Nucleus accumbens (tissue), 56 donors: ENCODE results near the gene NCL.
"Not testable (repeated sequence)": the region's sequence is repeated elsewhere in the genome, so short reads cannot be mapped to it uniquely, and the experiment has no call there.

Source experiments
- DNase-seq, 56 donors: peaks; one replicate each; lab custom pipeline; 2025; lab: John Stamatoyannopoulos, UW

NCL gene

DNA sequence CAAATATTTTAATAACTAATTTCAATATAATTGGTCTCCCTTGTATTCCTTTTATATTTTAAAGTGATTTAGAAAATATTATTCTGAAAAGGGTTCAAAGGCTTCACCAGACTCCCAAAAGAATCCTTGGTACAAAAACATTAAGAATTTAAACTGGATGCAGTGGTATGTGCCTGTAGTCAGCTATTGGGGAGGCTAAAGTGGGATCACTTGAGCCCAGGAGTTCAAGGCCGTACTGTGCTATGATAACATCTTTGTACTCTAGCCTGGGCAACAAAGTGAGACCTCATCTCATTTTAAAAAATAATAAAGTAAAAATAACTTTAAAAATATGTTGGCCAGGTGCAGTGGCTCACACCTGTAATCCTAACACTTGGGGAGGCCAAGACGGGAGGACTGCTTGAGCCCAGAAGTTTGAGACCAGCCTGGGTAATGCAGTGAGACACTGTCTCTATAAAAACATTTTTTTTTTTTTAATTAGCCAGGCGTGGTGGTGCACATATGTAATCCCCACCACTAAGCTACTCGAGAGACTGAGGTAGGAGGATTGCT is 14.7 kb downstream of the NCL start:
- no peak for DNase-seq

DNA sequence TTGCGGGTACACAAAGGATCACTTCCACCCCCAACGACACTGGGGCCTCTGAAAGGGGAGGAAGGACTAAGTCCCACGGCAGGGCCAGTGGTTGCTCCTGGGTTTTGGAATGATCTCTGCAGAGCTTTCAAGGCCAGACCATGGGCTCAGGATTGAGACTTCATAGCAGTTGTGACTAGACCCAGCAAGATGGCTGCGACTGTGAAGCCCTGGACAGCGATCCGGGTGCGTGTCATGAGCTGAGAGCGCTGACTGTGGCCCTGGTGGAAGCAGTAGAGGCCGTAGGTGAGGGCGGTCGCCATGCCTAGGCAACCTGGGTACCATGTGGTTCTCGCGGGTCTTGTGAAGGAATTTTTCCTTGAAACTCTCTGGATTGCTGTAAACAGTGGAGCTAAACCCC is 27.3 kb downstream of the NCL start:
- DNase-seq = no peak

DNA sequence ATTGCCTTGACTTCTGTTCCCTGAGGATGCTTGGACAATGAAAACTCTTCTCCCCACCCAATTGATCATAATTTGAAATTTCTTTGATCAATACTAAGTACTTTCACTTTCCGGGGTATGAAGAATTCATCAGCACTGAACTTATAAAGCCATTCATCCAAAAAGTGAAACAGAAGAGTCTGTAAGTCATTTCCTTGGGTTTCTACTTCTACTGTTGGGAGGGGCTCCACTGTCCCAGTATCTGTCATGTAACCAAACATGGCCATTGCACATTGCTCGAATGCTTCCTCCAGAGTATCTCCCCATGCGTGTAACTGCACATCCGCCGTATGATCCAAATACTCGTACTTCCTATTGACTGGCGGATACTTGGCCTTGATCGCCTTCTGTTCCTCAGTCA is 30.3 kb downstream of the NCL start:
- no peak for DNase-seq

- no peak for DNase-seq
Measured at GRCh38 chr2:231431606-231432005, 32.7 kb downstream of the NCL start.

DNA sequence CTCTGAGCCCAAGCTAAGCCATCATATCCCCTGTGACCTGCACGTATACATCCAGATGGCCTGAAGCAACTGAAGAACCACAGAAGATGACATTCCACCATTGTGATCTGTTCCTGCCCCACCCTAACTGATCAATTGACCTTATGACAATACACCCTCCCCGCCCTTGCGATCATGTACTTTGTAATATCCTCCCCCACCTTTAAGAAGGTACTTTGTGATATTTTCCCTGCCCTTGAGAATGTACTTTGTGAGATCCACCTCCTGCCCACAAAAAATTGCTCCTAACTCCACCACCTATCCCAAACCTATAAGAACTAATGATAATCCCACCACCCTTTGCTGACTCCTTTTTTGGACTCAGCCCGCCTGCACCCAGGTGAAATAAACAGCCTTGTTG is 33.8 kb downstream of the NCL start:
- not testable (repeated sequence) for DNase-seq

- DNase-seq = no peak
Measured at GRCh38 chr2:231429901-231430300, 34.4 kb downstream of the NCL start.

DNA sequence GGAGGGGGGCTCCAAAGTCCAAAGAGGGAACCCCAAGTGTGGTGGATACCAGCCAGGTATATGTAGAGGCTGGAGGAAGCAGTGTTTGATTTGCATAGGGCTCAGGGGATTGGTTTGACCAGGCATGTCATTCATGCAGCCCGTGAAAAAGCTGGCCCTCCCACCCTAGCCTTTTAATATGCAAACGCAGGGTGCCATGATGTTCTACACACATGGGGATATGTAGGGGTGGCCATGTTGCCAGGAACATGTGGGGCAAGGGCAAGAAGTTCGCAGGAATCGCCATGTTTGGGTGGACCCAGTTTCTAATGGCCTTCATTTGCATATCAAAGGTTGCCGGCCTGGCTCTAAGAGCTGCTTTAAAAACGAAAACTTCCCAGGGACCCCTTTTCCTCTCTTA is 35.1 kb downstream of the NCL start:
- DNase-seq = no peak

DNA sequence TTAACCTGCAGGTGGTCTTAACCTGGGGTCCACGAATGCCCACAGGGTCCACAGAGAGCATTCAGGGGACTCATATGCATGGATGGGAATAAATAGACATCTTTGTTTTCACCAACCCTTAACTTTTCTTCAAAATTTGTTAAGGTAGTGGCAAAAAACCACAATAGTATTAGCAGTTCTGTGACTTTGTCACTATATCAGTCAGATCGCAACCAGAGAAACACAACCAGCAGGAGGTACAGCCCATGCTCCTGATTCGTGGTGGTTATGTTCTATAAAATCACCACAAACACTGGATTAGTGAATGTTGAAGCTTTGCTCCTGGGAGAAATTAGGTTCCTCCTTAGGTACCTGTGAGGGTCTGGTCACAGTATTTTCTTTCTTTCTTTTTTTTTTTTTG is 37.2 kb downstream of the NCL start:
- DNase-seq = no peak

DNA sequence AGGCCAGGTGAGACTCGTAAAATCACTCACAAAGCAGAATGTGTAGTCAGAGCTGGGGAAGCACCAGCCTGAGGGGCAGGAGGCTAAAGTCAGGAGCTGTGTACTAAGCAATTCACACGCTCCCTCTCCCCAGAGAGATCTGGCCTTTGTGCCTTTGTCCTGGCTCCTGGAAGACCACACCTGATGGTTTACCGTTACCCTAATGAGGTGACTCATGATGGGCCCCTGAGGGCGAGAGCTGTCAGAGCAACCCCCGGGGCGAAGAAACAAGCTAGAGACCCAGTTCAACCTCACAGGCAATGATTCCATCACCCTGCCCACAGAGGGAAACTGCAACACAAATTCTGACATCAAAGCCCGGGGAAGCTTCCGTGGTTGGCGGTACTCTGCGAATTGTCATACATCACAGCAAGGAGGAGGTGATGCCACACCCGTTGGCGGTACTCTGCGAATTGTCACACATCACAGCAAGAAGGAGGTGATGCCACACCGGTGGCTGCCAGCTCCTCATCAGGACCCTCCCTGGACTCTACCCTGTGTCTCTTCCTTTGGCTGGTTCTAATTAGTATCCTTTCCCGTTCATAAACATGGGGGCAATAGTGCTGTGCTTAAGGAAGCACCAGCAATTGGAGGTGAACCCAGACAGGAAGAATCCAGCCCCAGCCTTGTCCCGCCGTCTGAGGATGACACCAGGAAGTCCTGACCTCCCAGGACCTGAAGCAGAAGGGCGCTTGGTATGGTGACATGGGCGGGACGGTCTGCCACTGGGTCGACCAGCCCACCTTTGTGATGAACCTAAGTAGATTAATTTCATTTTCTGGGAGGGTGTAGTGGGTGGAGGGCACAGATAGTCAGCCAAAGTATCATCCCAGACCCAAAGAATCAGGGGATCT is 38.2 kb downstream of the NCL start:
- no peak for DNase-seq

DNA sequence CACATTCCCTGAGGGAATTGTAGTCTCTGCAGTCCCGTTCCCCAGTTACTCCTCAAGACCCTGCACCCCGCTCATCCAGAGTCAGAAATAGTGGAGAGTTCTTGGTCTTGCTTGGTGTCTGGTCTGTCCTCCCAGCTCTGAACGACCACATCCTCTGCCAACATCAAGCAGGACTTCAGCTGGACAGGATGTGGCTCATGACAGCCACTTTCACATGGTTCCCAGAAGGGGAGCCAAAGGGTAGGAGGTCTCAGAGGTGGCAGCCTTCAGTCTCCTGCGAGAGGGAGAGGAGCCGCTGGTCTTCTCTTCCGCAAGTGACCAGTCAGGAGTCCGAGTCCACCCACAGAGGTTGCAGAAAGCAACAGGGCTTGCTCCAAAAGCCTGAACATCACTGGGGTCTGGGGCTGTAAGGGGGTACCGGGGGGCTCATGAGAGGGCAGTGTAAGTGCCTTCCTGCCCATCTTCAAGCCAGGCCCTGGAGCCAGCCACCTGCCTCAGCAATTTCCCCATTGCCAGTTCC is 38.9 kb downstream of the NCL start:
- no peak for DNase-seq

DNA sequence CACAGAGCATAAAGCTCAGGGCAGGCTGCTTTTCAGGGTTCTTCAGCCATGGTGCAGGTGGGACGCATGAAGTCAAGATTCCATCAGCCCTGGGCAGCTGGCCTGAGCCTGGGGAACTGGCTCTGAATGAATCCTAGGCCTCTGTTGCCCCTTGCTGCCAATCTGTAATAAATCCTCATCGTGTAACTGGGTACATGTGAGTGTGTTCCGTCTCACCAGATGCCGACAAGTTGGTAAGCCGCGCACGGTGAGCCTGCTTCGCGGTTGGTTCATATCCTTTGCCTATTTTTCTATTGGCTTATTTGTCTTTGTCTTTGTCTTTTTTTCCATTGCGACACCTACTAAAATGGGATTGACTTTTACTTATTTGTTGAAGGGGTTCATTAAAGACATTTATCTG is 41.1 kb downstream of the NCL start:
- no peak for DNase-seq

DNA sequence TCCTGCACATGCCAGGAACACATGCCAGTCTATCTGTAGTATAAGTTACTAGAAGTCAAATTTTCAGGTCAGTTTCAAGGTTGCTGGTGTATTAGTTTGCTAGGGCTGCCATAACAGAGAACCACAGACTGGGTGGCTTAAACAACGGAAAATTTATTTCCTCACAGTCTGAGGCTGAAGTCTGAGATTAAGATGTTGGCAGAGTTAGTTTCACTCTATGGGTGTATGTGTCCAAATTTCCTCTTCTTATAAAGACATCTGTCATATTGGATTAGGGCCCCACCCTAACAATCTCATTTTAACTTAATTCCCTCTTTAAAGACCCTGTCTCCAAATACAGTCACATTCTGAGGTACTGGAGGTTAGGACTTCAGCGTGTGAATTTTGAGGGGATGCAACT is 42.2 kb downstream of the NCL start:
- no peak for DNase-seq

- no peak for DNase-seq
Measured at GRCh38 chr2:231421051-231421580, 43.2 kb downstream of the NCL start.

DNA sequence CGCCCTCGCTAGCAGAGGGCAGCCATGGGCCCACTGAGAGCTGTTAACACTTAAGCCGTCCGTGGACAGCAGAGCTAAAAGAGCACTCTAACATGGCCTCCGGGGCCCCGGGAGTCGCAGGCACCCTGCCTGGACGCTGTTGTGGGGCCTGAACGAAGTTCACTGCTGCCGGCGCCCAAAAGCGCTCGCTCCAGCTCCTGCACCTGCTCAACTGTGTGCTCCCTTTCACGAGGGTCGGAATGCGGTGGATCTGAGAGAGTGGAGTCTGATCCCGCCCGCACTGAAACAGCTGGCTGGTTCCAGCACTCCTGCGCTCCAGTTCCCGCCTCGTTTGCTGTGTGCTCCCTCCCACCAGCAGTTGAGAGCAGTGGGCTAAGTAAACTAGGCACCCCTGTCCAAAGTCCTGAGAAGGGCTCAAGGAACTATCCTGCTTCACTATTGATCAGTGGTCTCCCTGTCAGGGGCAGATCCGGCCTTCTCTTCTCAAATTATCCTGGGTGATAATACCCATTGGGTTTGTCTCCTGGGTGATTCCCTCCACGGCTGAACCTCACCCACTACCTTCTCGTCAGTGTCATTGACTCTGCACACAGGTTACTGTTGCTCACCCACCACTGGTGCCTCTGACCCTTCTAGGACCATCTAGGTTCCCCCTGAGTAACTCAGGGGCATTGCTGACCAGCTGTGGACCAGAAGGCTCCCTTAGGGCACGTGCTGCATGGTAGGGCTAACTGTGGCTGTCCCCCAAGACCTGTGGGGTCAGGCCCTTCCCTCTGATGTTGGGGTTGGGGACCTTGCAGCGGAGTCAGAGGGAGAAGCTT is 45.3 kb downstream of the NCL start:
- DNase-seq = no peak

DNA sequence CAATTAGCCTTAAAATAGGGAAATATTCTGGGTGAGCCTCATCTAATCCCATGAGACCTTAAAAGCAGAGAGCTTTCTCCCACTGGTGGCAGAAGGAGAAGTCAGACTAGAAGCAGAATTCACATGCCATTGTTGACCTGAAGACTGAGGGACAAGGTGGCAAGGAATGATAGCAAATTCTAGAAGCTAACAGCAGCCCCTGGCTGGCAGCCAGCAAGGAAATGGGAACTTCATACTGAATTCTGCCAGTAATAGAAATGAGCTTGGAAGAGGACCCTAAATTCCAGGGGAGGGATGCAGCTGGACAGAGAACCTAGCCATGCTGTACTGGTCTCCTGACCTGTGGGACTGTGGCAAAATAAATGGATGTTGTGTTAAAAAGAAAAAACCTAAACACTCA is 49.3 kb downstream of the NCL start:
- no peak for DNase-seq

- no peak for DNase-seq
Measured at GRCh38 chr2:231413921-231414476, 50.3 kb downstream of the NCL start.

DNA sequence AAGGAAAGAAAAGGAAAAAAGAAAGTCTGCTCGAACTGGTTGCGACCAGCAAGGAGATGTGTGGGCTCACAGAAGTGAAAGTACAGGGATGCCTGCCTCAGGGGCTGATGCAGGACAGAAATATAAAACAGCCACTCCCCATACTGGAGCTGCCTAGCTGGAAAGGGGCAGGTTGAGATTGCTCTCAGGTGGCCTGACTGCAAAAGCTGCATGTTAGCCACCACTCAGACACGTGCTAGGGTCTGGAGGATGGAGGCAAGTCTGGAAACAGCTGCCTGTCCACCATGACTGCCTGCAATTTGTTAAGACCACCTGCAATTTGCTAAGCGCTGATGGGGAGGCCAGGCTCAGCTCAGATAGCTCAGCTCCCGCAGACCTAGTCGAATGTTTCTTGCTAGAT is 50.8 kb downstream of the NCL start:
- no peak for DNase-seq

DNA sequence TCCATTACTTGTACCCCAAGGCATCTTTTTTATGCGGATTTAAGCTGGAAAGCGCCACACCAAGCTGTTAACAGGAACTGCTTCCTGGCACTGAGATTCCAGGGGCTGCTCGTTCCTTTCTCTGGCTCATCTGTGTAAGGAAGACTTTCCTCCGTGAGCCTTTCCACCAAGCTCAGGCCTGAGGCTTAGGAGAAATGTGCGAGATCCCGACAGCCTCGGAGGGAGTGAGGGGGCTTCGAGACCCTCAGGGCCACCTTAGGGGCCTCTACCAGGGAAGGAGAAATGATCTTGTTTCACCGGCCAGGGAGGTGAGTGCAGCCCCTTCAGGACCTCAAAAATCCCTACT is 51.7 kb downstream of the NCL start:
- DNase-seq = no peak

- peak in 52 of 56 donors; percentile 26 to 93 (median 76) for DNase-seq
Measured at GRCh38 chr2:231411831-231412617, 52.3 kb downstream of the NCL start.

DNA sequence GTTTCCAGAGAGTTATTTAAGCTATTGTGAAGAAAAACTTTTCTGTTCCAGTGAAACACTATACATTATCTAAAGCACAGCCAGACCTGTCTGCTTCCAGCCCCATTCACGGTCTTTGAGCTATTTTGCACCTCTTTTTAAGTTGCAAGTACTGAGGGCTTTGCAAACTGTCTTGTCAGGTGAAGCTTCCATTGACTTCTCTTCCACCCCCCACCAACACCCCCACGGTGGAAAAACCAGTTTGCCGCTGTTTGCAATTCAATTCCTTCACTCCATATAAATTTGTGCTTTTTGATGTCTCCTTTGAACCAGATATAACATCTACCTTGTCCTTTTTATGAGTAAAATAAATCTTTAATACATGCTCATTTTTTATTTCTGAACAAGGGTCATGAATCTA is 53.0 kb downstream of the NCL start:
- peak in 2 of 56 donors; percentile 22 to 37 for DNase-seq
